ENCODE measurements around the gene RSRP1.
"Not testable (repeated sequence)": the region's sequence is repeated elsewhere in the genome, so short reads cannot be mapped to it uniquely, and the experiment has no call there.

The RSRP1 gene

GRCh38 chr1:25268143-25268760 is 21.0 kb upstream of the RSRP1 start:
- H3K36me3 Mint-ChIP-seq, result not testable (repeated sequence)

GRCh38 chr1:25267288-25268142 is 20.3 kb upstream of the RSRP1 start:
- DNase-seq, result peak; percentile 83
- H3K4me3 Mint-ChIP-seq, result peak overlapping the region; percentile 72
- CTCF ChIA-PET, result interaction anchor here (1.0 kb wide), 1 partner anchor 19 kb away, joined by 3 read pairs; no protein-coding TSS in a partner anchor
- peaks cover 12% of the 10 kb centered on the region for H3K36me3 Mint-ChIP-seq
- not testable (repeated sequence) for H3K9me3 Mint-ChIP-seq, H3K4me1 Mint-ChIP-seq
- H3K27ac Mint-ChIP-seq, result peak overlapping the region; percentile 82
- H3K27me3 Mint-ChIP-seq, result peaks cover 20% of the 10 kb centered on the region

More at GRCh38 chr1:25268143-25268760, 21.0 kb upstream of the RSRP1 start:
- not testable (repeated sequence) for H3K4me1 Mint-ChIP-seq, H3K9me3 Mint-ChIP-seq, DNase-seq
- Mint-ChIP-seq H3K27me3 (peaks cover 20% of the 10 kb centered on the region), H3K27ac (peak overlapping the region; percentile 82), H3K4me3 (peak overlapping the region; percentile 72)
- CTCF ChIA-PET, result interaction anchor here (1.0 kb wide), 1 partner anchor 20 kb away, joined by 3 read pairs; no protein-coding TSS in a partner anchor

GRCh38 chr1:25266554-25267287 is 19.5 kb upstream of the RSRP1 start:
- peaks cover 16% of the 10 kb centered on the region for H3K27me3 Mint-ChIP-seq
- peaks cover 12% of the 10 kb centered on the region for H3K36me3 Mint-ChIP-seq
- CTCF ChIA-PET, H3K4me1 Mint-ChIP-seq, H3K9me3 Mint-ChIP-seq: not testable (repeated sequence)
- peak; percentile 29 for DNase-seq
- peak overlapping the region; percentile 85 for H3K4me3 Mint-ChIP-seq
- H3K27ac Mint-ChIP-seq, result peak overlapping the region; percentile 83

GRCh38 chr1:25260336-25260735 is 13.1 kb upstream of the RSRP1 start:
- H3K9me3 Mint-ChIP-seq, H3K27ac Mint-ChIP-seq, DNase-seq, CTCF ChIA-PET, H3K27me3 Mint-ChIP-seq, H3K4me3 Mint-ChIP-seq: not testable (repeated sequence)
- peaks cover 12% of the 10 kb centered on the region for H3K36me3 Mint-ChIP-seq
- peaks cover 18% of the 10 kb centered on the region for H3K4me1 Mint-ChIP-seq

- H3K9me3 Mint-ChIP-seq, H3K27ac Mint-ChIP-seq, DNase-seq, H3K27me3 Mint-ChIP-seq, H3K4me3 Mint-ChIP-seq, CTCF ChIA-PET: not testable (repeated sequence)
- peaks cover 12% of the 10 kb centered on the region for H3K36me3 Mint-ChIP-seq
- H3K4me1 Mint-ChIP-seq, result peaks cover 18% of the 10 kb centered on the region
These were observed 12.6 kb upstream of the RSRP1 start for GRCh38 chr1:25259813-25260212.

GRCh38 chr1:25257196-25257595 is 9.9 kb upstream of the RSRP1 start:
- Mint-ChIP-seq H3K4me3 (no peak overlapping the region), H3K27me3 (no peaks in the 10 kb centered on the region), H3K36me3 (no peaks in the 10 kb centered on the region), H3K4me1 (peaks cover 16% of the 10 kb centered on the region), H3K9me3 (no peaks in the 10 kb centered on the region), H3K27ac (no peak overlapping the region)
- no peak for DNase-seq
- CTCF ChIA-PET, result no interaction called here

GRCh38 chr1:25256578-25256965 is 9.3 kb upstream of the RSRP1 start:
- CTCF ChIA-PET, result interaction anchor here (0.6 kb wide), 1 partner anchor 34 kb away, joined by 4 read pairs; no protein-coding TSS in a partner anchor
- Mint-ChIP-seq H3K9me3 (no peaks in the 10 kb centered on the region), H3K27me3 (no peaks in the 10 kb centered on the region), H3K27ac (no peak overlapping the region), H3K4me1 (peaks cover 16% of the 10 kb centered on the region), H3K36me3 (no peaks in the 10 kb centered on the region), H3K4me3 (no peak overlapping the region)
- DNase-seq, result no peak

GRCh38 chr1:25255706-25256577 is 8.7 kb upstream of the RSRP1 start:
- DNase-seq, result no peak
- no peaks in the 10 kb centered on the region for H3K27me3 Mint-ChIP-seq
- no peaks in the 10 kb centered on the region for H3K9me3 Mint-ChIP-seq
- peaks cover 15% of the 10 kb centered on the region for H3K4me1 Mint-ChIP-seq
- H3K4me3 Mint-ChIP-seq, result no peak overlapping the region
- CTCF ChIA-PET, result interaction anchor here (0.6 to 0.7 kb wide), 2 partner anchors 16 to 33 kb away, joined by 3 to 4 read pairs; no protein-coding TSS in a partner anchor
- no peaks in the 10 kb centered on the region for H3K36me3 Mint-ChIP-seq
- H3K27ac Mint-ChIP-seq, result no peak overlapping the region

GRCh38 chr1:25253911-25254310 is 6.7 kb upstream of the RSRP1 start:
- H3K9me3 Mint-ChIP-seq, result no peaks in the 10 kb centered on the region
- no peak for DNase-seq
- CTCF ChIA-PET, result no interaction called here
- H3K36me3 Mint-ChIP-seq, result no peaks in the 10 kb centered on the region
- H3K27ac Mint-ChIP-seq, result no peak overlapping the region
- H3K4me1 Mint-ChIP-seq, result no peaks in the 10 kb centered on the region
- no peak overlapping the region for H3K4me3 Mint-ChIP-seq
- no peaks in the 10 kb centered on the region for H3K27me3 Mint-ChIP-seq

- Mint-ChIP-seq H3K4me1 (peaks cover 44% of the 10 kb centered on the region), H3K27ac (peak overlapping the region; percentile 99), H3K36me3 (peaks cover 41% of the 10 kb centered on the region), H3K4me3 (peak overlapping the region; percentile 93), H3K9me3 (no peaks in the 10 kb centered on the region), H3K27me3 (peaks cover 8% of the 10 kb centered on the region)
- CTCF ChIA-PET, result interaction anchor here (0.7 to 0.9 kb wide), 2 partner anchors 16 to 20 kb away, joined by 3 read pairs; no protein-coding TSS in a partner anchor
- DNase-seq, result no peak
These were observed 838 bp upstream of the RSRP1 start for GRCh38 chr1:25247829-25248754.

- peaks cover 56% of the 10 kb centered on the region for H3K4me1 Mint-ChIP-seq
- peak; percentile 58 for DNase-seq
- peak overlapping the region; percentile 93 for H3K4me3 Mint-ChIP-seq
- peaks cover 8% of the 10 kb centered on the region for H3K27me3 Mint-ChIP-seq
- peaks cover 53% of the 10 kb centered on the region for H3K36me3 Mint-ChIP-seq
- H3K9me3 Mint-ChIP-seq, result no peaks in the 10 kb centered on the region
- CTCF ChIA-PET, result no interaction called here
- peak overlapping the region; percentile 99 for H3K27ac Mint-ChIP-seq
These were observed 642 bp downstream of the RSRP1 start for GRCh38 chr1:25246600-25247023.

GRCh38 chr1:25245809-25246599 is 1.2 kb downstream of the RSRP1 start:
- no peak for DNase-seq
- Mint-ChIP-seq H3K4me1 (peaks cover 60% of the 10 kb centered on the region), H3K27ac (peak overlapping the region; percentile 99), H3K36me3 (peaks cover 54% of the 10 kb centered on the region), H3K9me3 (no peaks in the 10 kb centered on the region), H3K4me3 (peak overlapping the region; percentile 93), H3K27me3 (peaks cover 8% of the 10 kb centered on the region)
- CTCF ChIA-PET, result no interaction called here

All from activated naive CD4-positive, alpha-beta T cell treated with anti-CD3 and anti-CD28 coated beads, Interleukin-2, amount 10 ng/mL, durations not matched to agents 7 days and 5 days (primary cell).